HepG2 (cell line): ENCODE measurements around the gene NCS1. TPM values are rescaled to one million over a fixed set of nuclear protein-coding genes. Genes with fewer than 3 reads are reported as not detected.

Experiments
- ATAC-seq: fragments of 200-7000 bp; cut with Tn5 transposase; 3 replicates; pipeline ENCODE4 v1.9.1; 2020; ENCODE audit warnings: mild to moderate bottlenecking, moderate library complexity
- BruUV-seq: library from RNA; stranded (reverse); fragments of 400-500 nt; replicated peaks from 2 replicates; lab custom pipeline; 2021; lab: Mats Ljungman, UMichigan
- CTCF ChIA-PET: fragments of 300-600 bp; formaldehyde crosslinking; extraction: SDS; loops from one replicate; lab custom pipeline; 2021; ENCODE audit warnings: low total read pairs, inconsistent platforms, low intra/inter-chr PET ratio; lab: Yijun Ruan, JAX
- POLR2A ChIA-PET: fragments of 350-600 bp; sonication (Branson Sonifier 250); formaldehyde crosslinking; loops from one replicate; lab custom pipeline; 2020; ENCODE audit warnings: antibody characterized with exemption, inconsistent platforms; lab: Yijun Ruan, JAX
- DNase-seq: peaks from one replicate; pipeline ENCODE4 v3.0.0-alpha.2; 2015; ENCODE audit warnings: low spot score
- FAIRE-seq: peaks from 3 replicates; lab custom pipeline; 2011; peaks lifted over from hg19 to GRCh38; lab: Jason Lieb, UNC
- H2AFZ ChIP-seq: one replicate; pipeline ENCODE4 v1.6.1; 2011; ENCODE audit warnings: low read length, inconsistent platforms
- H3K27ac ChIP-seq: fragments of 300-600 bp; 3 replicates; pipeline ENCODE4 v1.8.0; 2011; ENCODE audit warnings: mixed run types, mild to moderate bottlenecking, mixed read lengths, low read length, inconsistent platforms; ENCODE audit not compliant: insufficient read depth; ENCODE audit errors: extremely low read length
- H3K27me3 ChIP-seq, 2 experiments: fragments of 200-600 bp in 1 of 2; 2 replicates in 1 of 2; 3 replicates in 1 of 2; pipeline versions ENCODE4 v1.6.0 to v1.8.0; 2011; ENCODE audit warnings: low read length in 2 of 2, mild to moderate bottlenecking in 2 of 2, moderate library complexity in 2 of 2, inconsistent platforms in 1 of 2; ENCODE audit not compliant: insufficient read depth in 2 of 2, control insufficient read depth in 1 of 2
- H3K36me3 ChIP-seq, 2 experiments: fragments of 200-600 bp in 1 of 2; replicated peaks in 1 of 2; 2 replicates in 1 of 2; 3 replicates in 1 of 2; pipeline versions ENCODE4 v1.5.1 to v1.8.0; 2011; ENCODE audit warnings: low read length in 2 of 2, inconsistent platforms in 1 of 2; ENCODE audit not compliant: insufficient read depth in 2 of 2, control insufficient read depth in 1 of 2
- H3K4me1 ChIP-seq: 2 replicates; pipeline ENCODE4 v1.5.1; 2012; ENCODE audit warnings: low read length, inconsistent platforms; ENCODE audit not compliant: insufficient read depth
- H3K4me2 ChIP-seq: 2 replicates; pipeline ENCODE4 v1.6.0; 2011; ENCODE audit warnings: low read depth, low read length, inconsistent platforms
- H3K4me3 ChIP-seq, 3 experiments: fragments of 200-600 bp in 1 of 3; sonication (generic), shearing (Covaris generic) in 1 of 3; replicated peaks in 1 of 3; 2 replicates each; pipeline ENCODE4 v1.5.1; 2011 to 2016; ENCODE audit warnings: low read length in 3 of 3, inconsistent platforms in 2 of 3, low read depth in 2 of 3, mild to moderate bottlenecking in 2 of 3, control low read depth in 1 of 3, mixed read lengths in 1 of 3; ENCODE audit not compliant: insufficient read depth in 1 of 3
- H3K79me2 ChIP-seq: one replicate; pipeline ENCODE4 v1.6.1; 2011; ENCODE audit warnings: low read length, inconsistent platforms; ENCODE audit not compliant: insufficient read depth
- H3K9ac ChIP-seq: 2 replicates; pipeline ENCODE4 v1.6.0; 2011; ENCODE audit warnings: mild to moderate bottlenecking, low read depth, low read length, inconsistent platforms; ENCODE audit not compliant: insufficient read depth
- H3K9me3 ChIP-seq: 2 replicates; pipeline ENCODE4 v1.5.1; 2012; ENCODE audit warnings: mild to moderate bottlenecking, low read length
- H4K20me1 ChIP-seq: 2 replicates; pipeline ENCODE4 v1.6.0; 2011; ENCODE audit warnings: inconsistent platforms, mild to moderate bottlenecking, low read length, moderate library complexity; ENCODE audit not compliant: insufficient read depth
- ATF7 ChIP-seq, 2 experiments: fragments of 450-650 bp in 1 of 2; sonication (generic) in 1 of 2; formaldehyde crosslinking in 1 of 2; IDR thresholded peaks; 2 replicates each; pipeline versions ENCODE4 v1.4.0 to v1.6.1; 2016 to 2020; ENCODE audit warnings: antibody characterized with exemption in 1 of 2, mild to moderate bottlenecking in 1 of 2, missing genetic modification reagents in 1 of 2
- CEBPG ChIP-seq: IDR thresholded peaks from 2 replicates; pipeline ENCODE4 v1.6.1; 2016
- GTF3A ChIP-seq: sonication (generic); formaldehyde crosslinking; conservative IDR thresholded peaks from 2 replicates; pipeline ENCODE4 v1.4.0; 2020; ENCODE audit warnings: mild to moderate bottlenecking, missing genetic modification reagents
- IKZF4 ChIP-seq: sonication (generic); formaldehyde crosslinking; IDR thresholded peaks from 2 replicates; pipeline ENCODE4 v1.5.1; 2020; ENCODE audit warnings: borderline replicate concordance, mild to moderate bottlenecking, low read depth, missing genetic modification reagents; ENCODE audit errors: not compliant biosample characterization
- MTA1 ChIP-seq: sonication (generic); formaldehyde crosslinking; IDR thresholded peaks from 2 replicates; pipeline ENCODE4 v1.4.0; 2020; ENCODE audit warnings: missing genetic modification reagents, mild to moderate bottlenecking, borderline replicate concordance
- PHF21A ChIP-seq: sonication (generic); formaldehyde crosslinking; IDR thresholded peaks from 2 replicates; pipeline ENCODE4 v1.5.0; 2020; ENCODE audit warnings: mild to moderate bottlenecking, missing genetic modification reagents
- POLR2AphosphoS5 ChIP-seq: IDR thresholded peaks from 2 replicates; pipeline ENCODE4 v1.6.1; 2012; ENCODE audit warnings: low read depth, low read length
- YEATS2 ChIP-seq: sonication (generic); formaldehyde crosslinking; IDR thresholded peaks from 2 replicates; pipeline ENCODE4 v1.4.0; 2020; ENCODE audit warnings: missing genetic modification reagents, borderline replicate concordance
- ZBTB7A ChIP-seq: sonication (generic); formaldehyde crosslinking; IDR thresholded peaks from 2 replicates; pipeline ENCODE4 v1.8.0; 2022; ENCODE audit warnings: mild to moderate bottlenecking, missing genetic modification reagents
- ZNF460 ChIP-seq: sonication (generic); formaldehyde crosslinking; IDR thresholded peaks from 2 replicates; pipeline ENCODE4 v1.5.1; 2020; ENCODE audit warnings: missing genetic modification reagents, mild to moderate bottlenecking, borderline replicate concordance
- ZNF484 ChIP-seq: sonication (generic); formaldehyde crosslinking; IDR thresholded peaks from 2 replicates; pipeline ENCODE4 v1.5.1; 2020; ENCODE audit warnings: mild to moderate bottlenecking, low read depth, missing genetic modification reagents, borderline replicate concordance
- WGBS: methylation state at CpG from one replicate; pipeline ENCODE4 v1.1.6; 2017; ENCODE audit warnings: low lambda C conversion rate; 5-methylcytosine and 5-hydroxymethylcytosine counted together
- in situ Hi-C: cut with HindIII; loops from 2 replicates; pipeline ENCODE4 v1.10.0; 2017; ENCODE audit warnings: low pct_unique_long_range_greater_than_20kb; ENCODE audit not compliant: extremely low pct_ligation_motif_present
- intact Hi-C: fragments of 100-400 bp; cut with micrococcal nuclease; formaldehyde crosslinking; loops from one replicate; pipeline ENCODE4 v1.10.0; 2022; ENCODE audit not compliant: unreplicated experiment
- polyA plus RNA-seq, 8 experiments: library from polyadenylated mRNA; depleted of rRNA in 3 of 8; stranded (reverse) in 7 of 8; unstranded in 1 of 8; fragments of >200 nt; fragmentation: Illumina TruSeq in 4 of 8; extraction: Trizol in 4 of 8; gene quantifications; 2 replicates each; pipeline versions ENCODE4 v1.2.1 to v1.2.3, GENCODE V29; 2011 to 2016; ENCODE audit warnings: low read depth in 4 of 8, missing spikeins in 1 of 8, mixed read lengths in 1 of 8; ENCODE audit not compliant: insufficient read depth in 1 of 8
- total RNA-seq, 5 experiments: library from RNA; depleted of rRNA; stranded (reverse); fragments of >200 nt; fragmentation: Illumina TruSeq; extraction: Trizol; gene quantifications; 2 replicates each; pipeline ENCODE4 v1.2.3, GENCODE V29; 2016; ENCODE audit warnings: low read depth in 1 of 5
- TF ChIP-seq, protein P1 (sequence below): sonication (generic); formaldehyde crosslinking; IDR thresholded peaks from 2 replicates; pipeline ENCODE4 v1.8.0; 2022; ENCODE audit warnings: missing genetic modification reagents, low read depth, mild to moderate bottlenecking, borderline replicate concordance
- TF ChIP-seq, protein P2 (sequence below): sonication (generic); formaldehyde crosslinking; IDR thresholded peaks from 2 replicates; pipeline ENCODE4; 2020; ENCODE audit warnings: missing genetic modification reagents, mild to moderate bottlenecking, borderline replicate concordance

Gene NCS1
- total and polyA plus RNA-seq, 2 of the 13 experiments (the other 11 are each of a cell fraction or from before 2014, with no cell fraction given) = 4.7 to 6.1 TPM

DNA sequence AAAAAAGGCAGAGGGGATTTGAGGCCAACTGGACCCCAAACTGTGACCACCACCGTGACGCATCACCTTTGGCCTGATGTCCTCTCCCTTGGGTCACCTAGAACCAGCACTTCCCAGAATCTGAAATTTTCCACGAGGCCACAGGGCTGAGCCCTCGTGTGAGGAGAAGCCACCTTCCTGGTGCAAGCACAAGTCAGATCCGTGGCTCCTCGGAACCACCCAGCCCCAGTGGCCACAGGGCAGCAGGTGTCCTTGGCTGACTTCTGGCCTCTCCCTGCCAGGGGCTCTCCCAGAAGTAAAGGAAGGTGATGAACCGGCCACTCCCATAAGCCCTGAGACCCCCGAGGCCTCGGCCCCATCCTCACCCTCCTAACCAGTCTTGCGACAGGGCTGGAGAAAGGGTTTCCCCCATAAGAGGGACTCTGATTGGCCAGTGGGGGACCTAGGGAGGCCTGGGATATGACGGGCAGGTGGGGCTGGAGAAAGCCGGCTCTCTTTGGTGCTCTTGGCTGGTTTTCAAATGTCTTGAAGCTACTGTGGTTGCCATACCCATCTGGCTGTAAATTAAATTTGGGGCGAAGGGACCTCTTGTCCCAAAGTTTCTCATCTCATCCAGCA is 72.5 kb downstream of the NCS1 start (continued):
- TF ChIP-seq PHF21A (CRISPR knock-in tag) (no peak), YEATS2 (CRISPR knock-in tag) (no peak), ATF7 (IDR thresholded peaks at IDR 0.05) (no peak), ATF7 (CRISPR knock-in tag; IDR thresholded peaks at IDR 0.05) (no peak), POLR2AphosphoS5 (no peak), ZBTB7A (CRISPR knock-in tag) (no peak)
- TF ChIP-seq, protein P1, sequence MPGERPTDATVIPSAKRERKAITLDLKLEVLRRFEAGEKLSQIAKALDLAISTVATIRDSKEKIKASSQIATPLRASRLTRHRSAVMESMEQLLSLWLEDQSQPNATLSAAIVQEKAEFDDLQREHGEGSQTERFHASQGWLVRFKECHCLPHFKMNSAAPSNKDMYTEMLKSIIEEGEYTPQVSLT (CRISPR knock-in tag) = no peak
- TF ChIP-seq, protein P2, sequence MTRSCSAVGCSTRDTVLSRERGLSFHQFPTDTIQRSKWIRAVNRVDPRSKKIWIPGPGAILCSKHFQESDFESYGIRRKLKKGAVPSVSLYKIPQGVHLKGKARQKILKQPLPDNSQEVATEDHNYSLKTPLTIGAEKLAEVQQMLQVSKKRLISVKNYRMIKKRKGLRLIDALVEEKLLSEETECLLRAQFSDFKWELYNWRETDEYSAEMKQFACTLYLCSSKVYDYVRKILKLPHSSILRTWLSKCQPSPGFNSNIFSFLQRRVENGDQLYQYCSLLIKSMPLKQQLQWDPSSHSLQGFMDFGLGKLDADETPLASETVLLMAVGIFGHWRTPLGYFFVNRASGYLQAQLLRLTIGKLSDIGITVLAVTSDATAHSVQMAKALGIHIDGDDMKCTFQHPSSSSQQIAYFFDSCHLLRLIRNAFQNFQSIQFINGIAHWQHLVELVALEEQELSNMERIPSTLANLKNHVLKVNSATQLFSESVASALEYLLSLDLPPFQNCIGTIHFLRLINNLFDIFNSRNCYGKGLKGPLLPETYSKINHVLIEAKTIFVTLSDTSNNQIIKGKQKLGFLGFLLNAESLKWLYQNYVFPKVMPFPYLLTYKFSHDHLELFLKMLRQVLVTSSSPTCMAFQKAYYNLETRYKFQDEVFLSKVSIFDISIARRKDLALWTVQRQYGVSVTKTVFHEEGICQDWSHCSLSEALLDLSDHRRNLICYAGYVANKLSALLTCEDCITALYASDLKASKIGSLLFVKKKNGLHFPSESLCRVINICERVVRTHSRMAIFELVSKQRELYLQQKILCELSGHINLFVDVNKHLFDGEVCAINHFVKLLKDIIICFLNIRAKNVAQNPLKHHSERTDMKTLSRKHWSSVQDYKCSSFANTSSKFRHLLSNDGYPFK (CRISPR knock-in tag) = no peak

DNA sequence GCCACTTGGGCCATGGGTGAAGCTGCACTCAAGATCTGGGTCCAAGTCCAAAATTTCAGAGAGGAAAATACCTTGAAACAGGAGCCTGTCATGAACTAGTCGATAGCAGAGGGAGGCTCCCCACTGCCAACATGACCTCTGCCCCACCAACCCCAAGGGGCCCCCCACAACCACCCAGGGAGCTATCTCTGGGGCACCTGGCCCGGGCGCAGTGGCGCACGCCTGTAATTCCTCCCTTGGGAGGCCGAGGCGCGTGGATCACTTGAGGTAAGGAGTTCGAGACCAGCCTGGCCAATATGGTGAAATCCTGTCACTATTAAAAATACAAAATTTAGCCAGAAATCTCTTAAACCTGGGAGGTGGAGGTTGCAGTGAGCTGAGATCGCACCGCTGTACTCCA is 73.3 kb downstream of the NCS1 start:
- 54% methylated on average over 9 of the region's 11 CpGs for WGBS
- H3K9ac ChIP-seq = no peak overlapping the region
- no peaks in the 10 kb centered on the region for H4K20me1 ChIP-seq
- CTCF ChIA-PET = no interaction called here
- peaks cover 0 to 6% of the 10 kb centered on the region in 2 experiments; a peak in 2 of 5 replicates for H3K27me3 ChIP-seq
- DNase-seq = no peak
- no peak overlapping the region for H3K27ac ChIP-seq
- intact Hi-C loops (no loop called here), in situ Hi-C loops (no loop called here)
- H3K36me3 ChIP-seq = no peaks in the 10 kb centered on the region
- ATAC-seq = no peak
- H3K9me3 ChIP-seq = no peaks in the 10 kb centered on the region
- no peaks in the 10 kb centered on the region for H3K79me2 ChIP-seq
- BruUV-seq = no TSS peak
- TF ChIP-seq MTA1 (CRISPR knock-in tag) (no peak), ZNF484 (CRISPR knock-in tag) (no peak), CEBPG (CRISPR knock-in tag) (no peak), IKZF4 (CRISPR knock-in tag) (no peak), GTF3A (no peak), ZNF460 (CRISPR knock-in tag) (no peak)
- H3K4me2 ChIP-seq = no peak overlapping the region
- no peak overlapping the region for H3K4me3 ChIP-seq
- peaks cover 21% of the 10 kb centered on the region for H3K4me1 ChIP-seq
- POLR2A ChIA-PET = no interaction called here
- no peak for FAIRE-seq
- no peak overlapping the region for H2AFZ ChIP-seq
